Uterus (tissue), 4 donors: ENCODE measurements around the gene DYRK4. TPM values are rescaled to one million over a fixed set of nuclear protein-coding genes. Genes with fewer than 3 reads are reported as not detected.

Source experiments
- DNase-seq, 2 donors: peaks; one replicate each; pipeline ENCODE4 v3.0.0-alpha.2; 2019 to 2020
- H3K27ac ChIP-seq, 2 donors: fragments of 200-600 bp; sonication (generic); 1 replicate in 1 of 2; 2 replicates in 1 of 2; pipeline ENCODE4 v1.5.1; 2016 to 2018
- H3K27me3 ChIP-seq, 2 donors: fragments of 200-600 bp; sonication (generic); one replicate each; pipeline ENCODE4 v1.5.1; 2018 to 2019; ENCODE audit warnings: control low read depth in 1 of 2
- H3K36me3 ChIP-seq, 2 donors: fragments of 200-600 bp; sonication (generic); one replicate each; pipeline ENCODE4 v1.5.1; 2019; ENCODE audit warnings: control low read depth in 1 of 2
- H3K4me1 ChIP-seq, 2 donors: fragments of 200-600 bp; sonication (generic); one replicate each; pipeline ENCODE4 v1.5.1; 2018 to 2019; ENCODE audit warnings: control low read depth in 1 of 2
- H3K4me3 ChIP-seq, 2 donors: fragments of 200-600 bp; sonication (generic); 1 replicate in 1 of 2; 2 replicates in 1 of 2; pipeline ENCODE4 v1.5.1; 2018 to 2019; ENCODE audit warnings: mild to moderate bottlenecking in 1 of 2
- H3K9me3 ChIP-seq, 2 donors: fragments of 200-600 bp; sonication (generic); one replicate each; pipeline ENCODE4 v1.5.1; 2019; ENCODE audit warnings: control low read depth in 1 of 2
- CTCF ChIP-seq, 4 experiments: fragments of 200-600 bp in 2 of 4; fragments of 450-650 bp in 2 of 4; sonication (generic) in 2 of 4; IDR thresholded peaks; one replicate each; pipeline ENCODE4 v1.5.1; 2016 to 2019; ENCODE audit warnings: antibody characterized with exemption in 4 of 4, mild to moderate bottlenecking in 2 of 4, moderate library complexity in 1 of 4
- POLR2A ChIP-seq, 2 donors: fragments of 450-650 bp; IDR thresholded peaks; one replicate each; pipeline ENCODE4 v1.6.1; 2016; ENCODE audit warnings: antibody characterized with exemption in 2 of 2, mild to moderate bottlenecking in 1 of 2, moderate library complexity in 1 of 2
- intact Hi-C: fragments of 100-400 bp; cut with DNase I; formaldehyde crosslinking; loops from one replicate; pipeline ENCODE4 v1.15.1; 2023; ENCODE audit warnings: low total_unique reads
- total RNA-seq, 4 donors: library from RNA; depleted of rRNA in 3 of 4; stranded (reverse); fragments of >200 nt in 3 of 4; gene quantifications; one replicate each; pipeline versions ENCODE4 v1.1.0 to v1.2.4, GENCODE V29; 2014 to 2023
- donor health status: DM: yes; HTN: yes; CAD: no.

Gene DYRK4
- total RNA-seq, 4 donors from 2014 or later, result 32.3 to 51.1 (median 41.4) TPM

GRCh38 chr12:4628406-4628805 lies 66.4 kb downstream of the DYRK4 start:
- Histone ChIP-seq H3K4me3 (no peak overlapping the region), H3K4me1 (no peaks in the 10 kb centered on the region), H3K27me3 (no peaks in the 10 kb centered on the region), H3K27ac (no peak overlapping the region), H3K9me3 (no peaks in the 10 kb centered on the region), H3K36me3 (no peaks in the 10 kb centered on the region)
- TF ChIP-seq POLR2A (IDR thresholded peaks at IDR 0.05) (no peak), CTCF (IDR thresholded peaks at IDR 0.05) (no peak)
- DNase-seq, result no peak
- intact Hi-C loops, result no loop called here

DNA sequence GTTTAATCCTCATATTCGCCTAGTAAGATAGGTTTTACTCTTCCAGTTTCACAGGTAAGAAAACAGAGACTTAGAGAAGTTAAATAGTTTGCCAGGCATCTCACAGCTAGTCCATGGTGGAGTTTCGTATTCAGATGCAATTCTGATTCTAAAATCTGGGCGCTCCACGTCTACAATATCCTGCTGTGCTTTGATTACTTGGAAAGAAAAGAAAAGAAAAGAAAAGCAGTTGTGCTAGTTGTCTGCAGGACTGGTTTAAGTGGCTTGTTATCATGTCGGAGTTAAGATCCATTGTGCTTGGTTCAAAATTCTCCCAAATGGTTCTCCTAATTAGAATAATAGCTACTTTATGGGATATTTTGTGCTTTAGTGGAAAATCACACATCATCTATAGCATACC lies 68.3 kb downstream of the DYRK4 start:
- no peak for TF ChIP-seq CTCF (IDR thresholded peaks at IDR 0.05)
- intact Hi-C loops, result no loop called here
- Histone ChIP-seq H3K27ac (no peak overlapping the region), H3K4me3 (no peak overlapping the region), H3K36me3 (no peaks in the 10 kb centered on the region), H3K9me3 (no peaks in the 10 kb centered on the region), H3K27me3 (no peaks in the 10 kb centered on the region), H3K4me1 (no peaks in the 10 kb centered on the region)
- DNase-seq, result no peak

GRCh38 chr12:4643747-4644146 lies 81.7 kb downstream of the DYRK4 start:
- Histone ChIP-seq H3K4me3 (no peak overlapping the region), H3K9me3 (no peaks in the 10 kb centered on the region), H3K4me1 (no peaks in the 10 kb centered on the region), H3K27me3 (no peaks in the 10 kb centered on the region), H3K27ac (no peak overlapping the region), H3K36me3 (no peaks in the 10 kb centered on the region)
- no peak for DNase-seq
- no peak for TF ChIP-seq CTCF (IDR thresholded peaks at IDR 0.05)
- TF ChIP-seq POLR2A (IDR thresholded peaks at IDR 0.05), result no peak
- intact Hi-C loops, result no loop called here

- Histone ChIP-seq H3K4me1 (peaks cover 0 to under 1% of the 10 kb centered on the region in 2 donors), H3K27me3 (no peaks in the 10 kb centered on the region), H3K4me3 (no peak overlapping the region), H3K9me3 (no peaks in the 10 kb centered on the region), H3K27ac (no peak overlapping the region), H3K36me3 (no peaks in the 10 kb centered on the region)
- TF ChIP-seq CTCF (IDR thresholded peaks at IDR 0.05), result no peak
- intact Hi-C loops, result no loop called here
- DNase-seq, result no peak
Measured at GRCh38 chr12:4645023-4645422, 83.0 kb downstream of the DYRK4 start.

DNA sequence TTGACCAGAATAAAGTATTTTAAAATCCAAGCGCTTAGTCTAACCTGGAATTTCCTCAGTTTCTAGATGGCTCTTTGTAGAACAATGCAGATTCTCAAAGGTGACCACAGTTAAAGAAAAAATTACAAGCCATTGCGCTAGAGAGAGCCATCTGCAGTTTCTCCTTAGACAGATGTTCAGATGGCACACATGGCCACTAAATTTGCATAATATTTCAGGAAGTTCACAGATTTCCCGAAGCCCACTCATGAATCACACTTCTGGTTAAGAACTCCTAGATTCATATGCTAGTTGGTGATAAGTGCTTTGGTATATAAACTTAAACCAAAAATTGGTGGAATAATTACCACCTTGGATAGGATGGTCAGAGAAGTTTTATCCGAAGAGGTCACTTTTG lies 86.1 kb downstream of the DYRK4 start:
- Histone ChIP-seq H3K27ac (peak overlapping the region; percentile 86 to 91), H3K4me3 (peak overlapping the region; percentile 64 to 68), H3K27me3 (no peaks in the 10 kb centered on the region), H3K9me3 (no peaks in the 10 kb centered on the region), H3K4me1 (peaks cover 0 to 7% of the 10 kb centered on the region in 2 donors), H3K36me3 (no peaks in the 10 kb centered on the region)
- intact Hi-C loops, result no loop called here
- no peak for DNase-seq
- no peak for TF ChIP-seq CTCF (IDR thresholded peaks at IDR 0.05)
- no peak for TF ChIP-seq POLR2A (IDR thresholded peaks at IDR 0.05)
